ENCODE results near the gene VENTX.

- TF ChIP-seq ZNF571 (tag by site-specific recombination; IDR thresholded peaks at IDR 0.05) (no peak), YY1 (tag by site-specific recombination; IDR thresholded peaks at IDR 0.05) (no peak), PBX3 (CRISPR knock-in tag; IDR thresholded peaks at IDR 0.05) (no peak), ZBTB17 (tag by site-specific recombination; IDR thresholded peaks at IDR 0.05) (no peak), ZNF274 (IDR thresholded peaks at IDR 0.05; ENCODE audit: low read length) (no peak), ZNF274 (tag by site-specific recombination; IDR thresholded peaks at IDR 0.05; ENCODE audit: borderline replicate concordance) (no peak), TSHZ1 (tag by site-specific recombination; IDR thresholded peaks at IDR 0.05; ENCODE audit: borderline replicate concordance) (no peak)
- TF ChIP-seq, protein P1, sequence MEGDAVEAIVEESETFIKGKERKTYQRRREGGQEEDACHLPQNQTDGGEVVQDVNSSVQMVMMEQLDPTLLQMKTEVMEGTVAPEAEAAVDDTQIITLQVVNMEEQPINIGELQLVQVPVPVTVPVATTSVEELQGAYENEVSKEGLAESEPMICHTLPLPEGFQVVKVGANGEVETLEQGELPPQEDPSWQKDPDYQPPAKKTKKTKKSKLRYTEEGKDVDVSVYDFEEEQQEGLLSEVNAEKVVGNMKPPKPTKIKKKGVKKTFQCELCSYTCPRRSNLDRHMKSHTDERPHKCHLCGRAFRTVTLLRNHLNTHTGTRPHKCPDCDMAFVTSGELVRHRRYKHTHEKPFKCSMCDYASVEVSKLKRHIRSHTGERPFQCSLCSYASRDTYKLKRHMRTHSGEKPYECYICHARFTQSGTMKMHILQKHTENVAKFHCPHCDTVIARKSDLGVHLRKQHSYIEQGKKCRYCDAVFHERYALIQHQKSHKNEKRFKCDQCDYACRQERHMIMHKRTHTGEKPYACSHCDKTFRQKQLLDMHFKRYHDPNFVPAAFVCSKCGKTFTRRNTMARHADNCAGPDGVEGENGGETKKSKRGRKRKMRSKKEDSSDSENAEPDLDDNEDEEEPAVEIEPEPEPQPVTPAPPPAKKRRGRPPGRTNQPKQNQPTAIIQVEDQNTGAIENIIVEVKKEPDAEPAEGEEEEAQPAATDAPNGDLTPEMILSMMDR (tag by site-specific recombination; IDR thresholded peaks at IDR 0.05) = no peak
Observed at GRCh38 chr10:133208466-133208865, 29.2 kb upstream of the VENTX start.
